ENCODE data around the gene ZNF277. TPM values are rescaled to one million over a fixed set of nuclear protein-coding genes. Genes with fewer than 3 reads are reported as not detected.

ZNF277 gene
- total RNA-seq, 2 donors from 2014 or later, result 27.9 to 41.5 TPM

GRCh38 chr7:112190120-112190519 is 16.4 kb upstream of the ZNF277 start:
- Histone ChIP-seq H3K27me3 (replicated peaks; ENCODE audit: insufficient read depth) (no peaks in the 10 kb centered on the region), H3K36me3 (no peaks in the 10 kb centered on the region), H3K27ac (no peak overlapping the region), H3K4me1 (ENCODE audit: control insufficient read depth in 1 of 2, low read depth in 2 of 2) (peaks cover 6 to 37% of the 10 kb centered on the region in 2 donors), H3K9me3 (no peaks in the 10 kb centered on the region), H3K4me3 (no peak overlapping the region)
- DNase-seq (ENCODE audit: low spot score), result no peak
- no peak for TF ChIP-seq CTCF (IDR thresholded peaks at IDR 0.05)
- ATAC-seq (ENCODE audit: insufficient number of reproducible peaks, low FRiP score, low read depth), result no peak

GRCh38 chr7:112192236-112193154 is 14.0 kb upstream of the ZNF277 start:
- ATAC-seq (ENCODE audit: insufficient number of reproducible peaks, low FRiP score, low read depth) (no peak), DNase-seq (ENCODE audit: low spot score) (no peak)
- Histone ChIP-seq H3K9me3 (no peaks in the 10 kb centered on the region), H3K36me3 (no peaks in the 10 kb centered on the region), H3K4me3 (no peak overlapping the region), H3K4me1 (ENCODE audit: control insufficient read depth in 1 of 2, low read depth in 2 of 2) (peaks cover 3 to 20% of the 10 kb centered on the region in 2 donors), H3K27ac (peak overlapping the region in 1 of 2 donors; percentile 11), H3K27me3 (replicated peaks; ENCODE audit: insufficient read depth) (no peaks in the 10 kb centered on the region)
- TF ChIP-seq CTCF (IDR thresholded peaks at IDR 0.05), result no peak

GRCh38 chr7:112193915-112194502 is 12.5 kb upstream of the ZNF277 start:
- Histone ChIP-seq H3K4me3 (no peak overlapping the region), H3K27me3 (replicated peaks; ENCODE audit: insufficient read depth) (no peaks in the 10 kb centered on the region), H3K27ac (no peak overlapping the region), H3K36me3 (no peaks in the 10 kb centered on the region), H3K4me1 (ENCODE audit: control insufficient read depth in 1 of 2, low read depth in 2 of 2) (peaks cover 3 to 10% of the 10 kb centered on the region in 2 donors), H3K9me3 (no peaks in the 10 kb centered on the region)
- DNase-seq (ENCODE audit: low spot score) (no peak), ATAC-seq (ENCODE audit: insufficient number of reproducible peaks, low FRiP score, low read depth) (no peak)
- TF ChIP-seq CTCF (IDR thresholded peaks at IDR 0.05), result no peak

DNA sequence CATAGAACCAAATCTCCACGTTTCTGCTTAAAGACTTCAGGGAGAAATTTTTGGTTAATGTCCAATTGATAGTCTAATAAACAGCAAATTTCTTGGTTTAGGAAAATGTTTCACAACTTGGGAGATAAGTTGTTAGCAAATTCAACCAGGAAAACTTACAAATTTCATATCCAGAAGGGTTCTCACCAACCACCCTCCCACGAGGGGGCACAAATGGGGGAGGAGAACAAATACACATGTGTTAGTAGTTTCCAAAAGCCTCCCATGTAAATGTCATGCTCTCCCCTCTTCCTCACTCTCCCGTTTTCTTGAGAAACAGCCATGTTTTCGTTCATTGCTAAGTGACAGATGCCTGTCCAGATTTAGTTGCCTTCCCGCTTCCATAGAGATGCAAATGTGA is 10.8 kb upstream of the ZNF277 start:
- Histone ChIP-seq H3K36me3 (no peaks in the 10 kb centered on the region), H3K27ac (no peak overlapping the region), H3K4me3 (no peak overlapping the region), H3K9me3 (no peaks in the 10 kb centered on the region), H3K4me1 (ENCODE audit: control insufficient read depth in 1 of 2, low read depth in 2 of 2) (peaks cover 6 to 9% of the 10 kb centered on the region in 2 donors), H3K27me3 (replicated peaks; ENCODE audit: insufficient read depth) (no peaks in the 10 kb centered on the region)
- DNase-seq (ENCODE audit: low spot score), result no peak
- TF ChIP-seq CTCF (IDR thresholded peaks at IDR 0.05), result no peak
- ATAC-seq (ENCODE audit: insufficient number of reproducible peaks, low FRiP score, low read depth), result no peak

GRCh38 chr7:112197322-112197721 is 9.2 kb upstream of the ZNF277 start:
- H3K27ac ChIP-seq, result no peak overlapping the region
- H3K9me3 ChIP-seq, result no peaks in the 10 kb centered on the region
- H3K36me3 ChIP-seq, result no peaks in the 10 kb centered on the region
- no peak overlapping the region for H3K4me3 ChIP-seq
- ATAC-seq (ENCODE audit: insufficient number of reproducible peaks, low FRiP score, low read depth), result no peak
- peaks cover 6% of the 10 kb centered on the region in 2 donors for H3K4me1 ChIP-seq (ENCODE audit: control insufficient read depth in 1 of 2, low read depth in 2 of 2)
- TF ChIP-seq CTCF (IDR thresholded peaks at IDR 0.05), result no peak
- H3K27me3 ChIP-seq (replicated peaks; ENCODE audit: insufficient read depth), result no peaks in the 10 kb centered on the region
- no peak for DNase-seq (ENCODE audit: low spot score)
